HG02588 (cell line): ENCODE results near the gene CAPG.
"Not testable (repeated sequence)": the region's sequence is repeated elsewhere in the genome, so short reads cannot be mapped to it uniquely, and the experiment has no call there.

Experiments used
- ATAC-seq: cut with Tn5 transposase; IDR thresholded peaks from one replicate; pipeline ENCODE4 v1.9.1; 2021; ENCODE audit warnings: mild to moderate bottlenecking, moderate library complexity; ENCODE audit not compliant: unreplicated experiment

The CAPG gene

GRCh38 chr2:85421260-85422071 is 11.3 kb upstream of the CAPG start:
- no peak for ATAC-seq

GRCh38 chr2:85420536-85421259 is 10.5 kb upstream of the CAPG start:
- ATAC-seq = peak; percentile 59

- peak; percentile 3 for ATAC-seq
Measured at GRCh38 chr2:85419009-85419675, 9.0 kb upstream of the CAPG start.

- peak; percentile 77 for ATAC-seq
Measured at GRCh38 chr2:85418132-85419008, 8.2 kb upstream of the CAPG start, which contains the start of gene SH2D6. TSS of gene SH2D6 (plus strand) at chr2:85418714. CDS start at chr2:85429466, 10,752 bp downstream.

GRCh38 chr2:85415980-85416650 is 5.9 kb upstream of the CAPG start:
- ATAC-seq = no peak

- no peak for ATAC-seq
Measured at GRCh38 chr2:85414761-85415553, 4.8 kb upstream of the CAPG start.

GRCh38 chr2:85414421-85414759 is 4.2 kb upstream of the CAPG start:
- not testable (repeated sequence) for ATAC-seq

- no peak for ATAC-seq
Measured at GRCh38 chr2:85413592-85414420, 3.6 kb upstream of the CAPG start.

GRCh38 chr2:85411405-85411748 is 1.2 kb upstream of the CAPG start:
- ATAC-seq = no peak

- ATAC-seq = no peak
Measured at GRCh38 chr2:85410584-85411404, 628 bp upstream of the CAPG start.

GRCh38 chr2:85405201-85406059 is 4.7 kb downstream of the CAPG start:
- no peak for ATAC-seq

- no peak for ATAC-seq
Measured at GRCh38 chr2:85401844-85402243, 8.3 kb downstream of the CAPG start.

- no peak for ATAC-seq
Measured at GRCh38 chr2:85401464-85401805, 8.7 kb downstream of the CAPG start.

GRCh38 chr2:85400541-85401463 is 9.4 kb downstream of the CAPG start:
- ATAC-seq = no peak

GRCh38 chr2:85400023-85400422 is 10.1 kb downstream of the CAPG start:
- ATAC-seq = no peak

- ATAC-seq = no peak
Measured at GRCh38 chr2:85399183-85399455, 11.0 kb downstream of the CAPG start.
